Middle frontal gyrus (tissue), 1 donor: ENCODE data around the gene DNAJB2.
A peak's percentile ranks its signal among the peaks of the same experiment; 100 is the strongest.

Experiments used
- DNase-seq: peaks from one replicate; pipeline ENCODE4 v3.0.0-alpha.2; 2015; ENCODE audit warnings: low spot score; ENCODE audit errors: extremely low spot score

DNAJB2 gene

GRCh38 chr2:219279151-219279915 is at the start of gene DNAJB2:
Gene DNAJB2, plus strand, starts transcription at chr2:219279366. Its CDS starts 468 bp downstream, at chr2:219279834.
- peak; percentile 98 for DNase-seq

DNA sequence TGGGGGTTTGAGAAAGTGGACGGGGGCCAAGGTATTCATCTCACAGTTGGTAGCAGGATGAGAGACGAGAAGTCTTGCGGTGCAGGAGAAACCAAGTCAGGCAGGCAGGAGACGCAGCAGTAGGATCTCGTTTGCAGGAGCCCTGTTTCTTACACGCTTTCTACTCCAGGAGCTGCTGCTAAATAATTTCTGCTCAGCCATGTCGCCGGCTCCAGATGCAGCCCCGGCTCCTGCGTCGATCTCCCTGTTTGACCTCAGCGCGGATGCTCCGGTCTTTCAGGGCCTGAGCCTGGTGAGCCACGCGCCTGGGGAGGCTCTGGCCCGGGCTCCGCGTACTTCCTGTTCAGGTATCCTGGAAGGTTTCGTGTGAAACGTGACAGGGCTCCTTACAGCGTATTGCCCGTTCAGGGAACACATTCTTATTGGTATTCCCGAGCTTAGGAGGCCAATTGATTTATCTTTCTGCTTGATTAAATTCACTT is 49.1 kb upstream of the DNAJB2 start:
- DNase-seq, result no peak

DNA sequence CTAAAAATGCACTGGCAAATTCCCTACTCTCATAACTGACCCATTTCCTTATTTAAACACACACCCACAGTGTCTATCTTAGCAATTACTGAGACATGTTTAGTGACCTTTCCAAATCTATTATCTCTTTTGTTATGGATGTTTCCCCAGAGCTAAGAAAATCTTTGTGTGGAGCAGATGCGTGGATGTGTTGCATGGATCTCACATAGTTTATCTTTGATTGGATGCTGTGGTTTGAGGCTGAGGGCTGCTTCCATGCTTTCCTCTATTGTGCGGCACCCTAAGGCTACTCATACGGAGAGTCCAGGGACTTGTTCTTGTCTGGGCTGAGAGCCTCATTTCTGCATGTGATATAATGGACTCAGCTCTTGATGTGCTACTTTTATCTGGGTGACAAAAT is 44.8 kb upstream of the DNAJB2 start:
- DNase-seq, result no peak

DNA sequence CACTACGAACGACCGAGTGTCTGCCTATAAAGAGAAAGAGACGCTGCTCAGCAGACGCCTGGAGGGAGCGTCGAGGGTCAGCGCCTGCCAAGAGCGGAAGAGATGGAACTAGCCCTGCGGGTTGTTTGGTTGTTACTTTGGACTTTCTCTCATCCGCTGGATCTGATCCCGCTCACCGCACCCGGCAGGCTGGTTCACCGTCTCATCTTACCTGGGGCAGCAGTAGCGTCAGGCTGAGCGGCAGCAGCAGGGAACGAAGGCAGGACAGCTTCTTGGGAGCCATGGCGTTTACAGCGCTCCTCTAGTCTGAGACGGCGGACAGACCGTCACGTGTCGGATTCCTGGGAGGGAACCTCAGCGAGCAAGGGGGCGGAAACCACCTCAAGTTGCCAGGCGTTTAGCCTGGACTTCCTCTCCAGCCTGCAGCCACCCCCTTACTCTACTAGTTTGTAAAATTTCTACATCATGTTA is 35.8 kb upstream of the DNAJB2 start:
- no peak for DNase-seq

- DNase-seq, result no peak
Observed at GRCh38 chr2:219244789-219245147, 34.4 kb upstream of the DNAJB2 start.

GRCh38 chr2:219245148-219245898 is 33.8 kb upstream of the DNAJB2 start, which contains the start of the genes GLB1L and STK16:
Gene GLB1L, minus strand, starts transcription at chr2:219245444. Its CDS starts 1,871 bp downstream, at chr2:219243573.
Gene STK16, plus strand, starts transcription at chr2:219245479. Its CDS starts 521 bp downstream, at chr2:219246000.
- DNase-seq, result peak; percentile 91

GRCh38 chr2:219245899-219246230 is 33.3 kb upstream of the DNAJB2 start:
- no peak for DNase-seq

DNA sequence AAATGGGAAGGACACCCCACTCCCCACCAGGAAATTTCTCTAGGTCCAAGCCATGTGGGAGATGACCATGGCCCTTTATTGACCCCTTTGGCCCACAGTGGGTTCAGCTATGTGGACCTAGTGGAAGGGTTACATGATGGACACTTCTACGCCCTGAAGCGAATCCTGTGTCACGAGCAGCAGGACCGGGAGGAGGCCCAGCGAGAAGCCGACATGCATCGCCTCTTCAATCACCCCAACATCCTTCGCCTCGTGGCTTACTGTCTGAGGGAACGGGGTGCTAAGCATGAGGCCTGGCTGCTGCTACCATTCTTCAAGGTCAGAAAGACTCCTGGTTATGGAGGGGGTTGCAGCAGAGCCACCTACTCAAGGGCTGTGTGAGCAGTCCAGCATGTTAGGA is 32.6 kb upstream of the DNAJB2 start:
- DNase-seq, result no peak

DNA sequence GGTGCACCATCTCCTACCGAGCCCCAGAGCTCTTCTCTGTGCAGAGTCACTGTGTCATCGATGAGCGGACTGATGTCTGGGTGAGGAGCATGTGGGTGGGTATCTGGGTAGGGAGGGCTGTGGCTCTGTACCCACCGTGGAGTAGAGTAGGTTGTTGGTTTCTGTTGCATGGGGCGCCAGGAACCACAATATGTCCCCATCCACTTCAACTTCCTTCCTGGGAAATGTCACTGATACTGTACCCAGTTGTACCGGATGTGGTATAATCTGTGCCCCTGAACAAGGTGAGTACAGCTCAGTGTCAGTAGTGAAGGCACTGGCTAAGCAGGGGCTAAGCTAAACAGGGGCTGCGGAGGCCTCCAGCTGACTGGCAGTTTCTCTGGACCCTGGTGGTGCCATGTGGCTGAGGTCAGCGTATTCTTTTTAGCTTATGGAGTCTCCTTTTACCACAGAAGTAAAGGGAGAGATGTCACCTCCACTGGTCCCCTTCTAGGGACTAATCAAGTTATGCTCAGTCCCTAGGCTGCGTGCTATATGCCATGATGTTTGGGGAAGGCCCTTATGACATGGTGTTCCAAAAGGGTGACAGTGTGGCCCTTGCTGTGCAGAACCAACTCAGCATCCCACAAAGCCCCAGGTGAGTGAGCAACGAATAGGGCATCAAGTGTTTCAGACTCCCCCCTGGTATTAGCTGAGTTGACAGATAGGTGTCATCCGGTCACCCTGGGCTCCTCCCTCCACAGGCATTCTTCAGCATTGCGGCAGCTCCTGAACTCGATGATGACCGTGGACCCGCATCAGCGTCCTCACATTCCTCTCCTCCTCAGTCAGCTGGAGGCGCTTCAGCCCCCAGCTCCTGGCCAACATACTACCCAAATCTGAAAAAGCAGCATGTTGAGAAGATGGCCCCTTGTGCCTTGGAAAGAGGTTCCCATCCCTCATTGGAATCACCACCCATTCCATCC is 31.2 kb upstream of the DNAJB2 start:
- no peak for DNase-seq

- no peak for DNase-seq
Observed at GRCh38 chr2:219248845-219249202, 30.3 kb upstream of the DNAJB2 start.

DNA sequence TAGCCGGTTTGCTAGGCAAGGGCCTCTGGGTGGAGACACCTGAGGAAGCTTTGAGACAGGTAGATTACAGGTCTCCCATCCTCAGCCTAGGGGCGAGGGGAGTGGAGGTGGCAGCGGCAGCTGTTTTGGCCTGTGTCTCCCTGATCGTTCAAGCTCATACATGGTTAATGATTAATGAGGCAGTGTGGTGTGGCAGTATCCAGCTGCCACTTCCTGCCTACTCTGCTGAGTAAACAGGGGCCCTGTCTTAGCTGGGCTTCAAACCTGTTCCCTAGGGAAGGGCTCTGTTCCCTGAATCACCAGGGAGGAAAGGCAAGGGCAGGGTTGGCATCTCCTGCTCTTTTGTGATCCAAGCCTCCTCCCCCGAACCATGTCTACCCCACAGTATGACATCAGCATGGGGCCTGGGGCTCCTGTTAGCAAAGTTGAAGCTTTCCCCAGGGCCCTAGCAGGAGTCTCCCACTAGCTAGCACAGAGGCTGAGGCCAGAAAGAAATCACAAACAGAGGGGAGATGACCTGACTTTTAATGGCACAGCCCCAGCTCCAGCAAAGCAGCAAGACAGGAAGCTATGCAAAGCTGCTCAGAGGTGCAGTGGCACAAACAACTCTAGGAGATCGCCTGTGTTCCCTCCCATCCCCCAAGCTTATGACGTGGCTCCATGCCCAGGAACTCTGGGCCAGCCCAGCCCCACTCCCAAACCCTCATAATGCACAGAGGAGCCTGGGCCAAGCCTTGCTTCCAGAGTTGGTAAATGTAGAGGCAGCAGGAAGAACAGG is 29.8 kb upstream of the DNAJB2 start:
- DNase-seq, result peak; percentile 29

- DNase-seq, result no peak
Observed at GRCh38 chr2:219250049-219250781, 29.0 kb upstream of the DNAJB2 start.

DNA sequence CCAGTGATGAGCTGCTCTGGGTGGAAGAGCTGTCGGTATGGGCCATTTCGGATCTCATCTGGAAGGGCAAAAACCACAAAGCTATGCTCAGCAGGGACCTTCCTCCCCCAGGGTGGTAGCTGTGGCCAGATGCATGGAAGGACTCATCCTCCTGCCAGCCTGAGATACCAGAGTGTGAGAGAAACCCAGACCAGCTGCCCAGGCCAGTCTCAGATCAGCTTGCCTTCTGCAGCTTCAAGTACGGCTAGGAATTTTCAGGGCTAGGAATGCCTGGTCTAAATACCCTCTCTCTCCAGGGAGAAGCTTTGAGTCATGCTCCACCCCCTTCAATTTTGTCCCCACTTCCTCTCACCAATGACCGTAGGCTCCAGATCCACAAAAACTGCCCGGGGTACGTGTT is 27.5 kb upstream of the DNAJB2 start:
- DNase-seq, result no peak

- DNase-seq, result no peak
Observed at GRCh38 chr2:219252084-219252483, 27.1 kb upstream of the DNAJB2 start.

- no peak for DNase-seq
Observed at GRCh38 chr2:219252570-219252899, 26.6 kb upstream of the DNAJB2 start.

DNA sequence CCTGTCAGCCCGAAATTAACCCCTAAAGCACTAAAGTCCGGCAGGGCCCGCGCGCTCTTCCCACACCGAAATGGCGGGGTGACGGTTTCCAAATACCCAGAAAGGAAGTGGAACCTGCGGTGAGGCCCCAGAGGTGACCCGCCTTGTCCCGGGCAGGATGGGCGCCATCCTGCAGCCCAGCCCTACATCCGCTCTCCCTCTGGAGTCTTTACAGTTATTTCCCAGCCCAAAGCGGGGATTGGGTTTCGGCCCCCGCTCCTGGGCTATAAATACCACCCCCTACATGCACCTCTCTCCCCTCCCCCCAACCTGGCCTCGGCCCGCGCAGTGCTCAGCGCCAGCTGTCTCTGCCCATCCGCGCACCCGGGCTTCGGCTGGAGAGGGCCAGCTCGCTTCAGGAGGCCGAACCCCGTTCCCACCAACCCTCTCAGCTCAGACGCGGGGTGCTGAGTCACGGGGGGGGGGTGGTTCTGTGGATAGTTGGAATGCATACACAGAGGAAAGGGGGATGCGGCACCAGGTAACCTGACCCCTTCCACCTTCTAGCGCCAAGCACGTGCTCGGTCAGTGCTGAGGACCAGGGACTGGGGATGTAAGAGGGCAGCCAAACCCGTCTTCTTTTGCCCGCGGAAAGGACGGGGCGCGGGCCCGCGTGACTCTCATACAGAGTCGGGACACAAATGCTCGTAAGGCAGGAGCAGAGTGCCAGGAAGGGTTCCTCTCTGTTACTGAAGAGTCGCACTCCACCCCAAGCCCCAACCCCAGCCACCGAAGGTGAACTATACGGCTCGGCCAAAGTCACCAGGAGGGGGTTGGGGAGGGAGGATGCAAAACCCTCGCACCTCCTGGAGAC is 26.0 kb upstream of the DNAJB2 start, which contains the start of gene TUBA4B:
TUBA4B (plus strand) TSS at position 344 of the 853 bp plus-strand sequence; CDS start at position 509, 165 bp downstream.
- no peak for DNase-seq

DNA sequence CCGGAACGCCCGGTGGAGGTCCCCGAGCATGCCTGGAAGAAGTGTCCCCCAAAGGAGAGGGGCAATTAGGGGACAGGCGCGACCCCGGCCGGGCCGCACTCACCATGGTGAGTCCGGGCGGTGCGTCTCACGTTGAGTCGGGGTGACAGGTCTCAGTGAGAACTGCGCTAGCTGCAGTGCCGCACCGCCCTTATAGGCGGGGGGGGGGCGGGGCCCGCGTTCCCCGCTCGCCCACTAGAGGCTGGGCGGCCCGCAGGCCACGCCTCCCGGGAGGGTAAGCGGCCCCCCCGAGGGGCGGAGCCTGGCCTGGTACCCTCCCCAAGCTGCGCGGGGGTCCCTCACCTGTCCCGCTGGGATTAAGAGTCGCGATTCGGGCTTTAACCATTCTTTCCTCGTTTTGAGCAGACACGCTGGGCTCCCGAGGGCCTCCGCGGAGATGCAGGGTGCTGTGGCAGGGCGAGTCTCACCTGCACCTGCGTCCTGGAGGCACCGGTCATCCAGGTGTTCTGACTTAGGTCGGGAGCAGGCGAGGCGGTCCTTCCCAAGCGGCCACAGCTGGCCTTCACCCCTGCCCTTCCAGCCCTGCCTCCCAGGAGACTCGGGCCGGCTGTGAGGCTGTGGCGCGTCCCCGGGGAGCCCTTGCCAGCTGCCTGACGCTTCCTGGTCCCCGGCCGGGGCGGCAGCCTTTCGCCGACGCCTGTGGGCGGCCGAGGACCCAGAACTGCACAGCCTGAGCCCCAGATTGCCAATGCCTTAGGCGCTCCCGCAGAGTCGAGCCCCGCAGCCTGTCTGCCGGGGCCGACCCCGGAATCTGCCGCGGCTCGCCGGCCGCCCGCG is 25.2 kb upstream of the DNAJB2 start, which contains the start of gene TUBA4A:
TUBA4A (minus strand) TSS at position 166 of the 837 bp plus-strand sequence; CDS start at position 106, 60 bp downstream.
- DNase-seq, result peak; percentile 73
